HG02840 (cell line): ENCODE results near the gene KHNYN.
"Not testable (repeated sequence)": the region's sequence is repeated elsewhere in the genome, so short reads cannot be mapped to it uniquely, and the experiment has no call there.

ENCODE experiments used
- ATAC-seq: cut with Tn5 transposase; IDR thresholded peaks from one replicate; pipeline ENCODE4 v1.9.1; 2021; ENCODE audit warnings: mild to moderate bottlenecking, moderate library complexity, moderate number of reproducible peaks; ENCODE audit not compliant: unreplicated experiment, low FRiP score

The KHNYN gene

GRCh38 chr14:24465368-24465767 is 35.6 kb downstream of the KHNYN start:
- no peak for ATAC-seq

DNA sequence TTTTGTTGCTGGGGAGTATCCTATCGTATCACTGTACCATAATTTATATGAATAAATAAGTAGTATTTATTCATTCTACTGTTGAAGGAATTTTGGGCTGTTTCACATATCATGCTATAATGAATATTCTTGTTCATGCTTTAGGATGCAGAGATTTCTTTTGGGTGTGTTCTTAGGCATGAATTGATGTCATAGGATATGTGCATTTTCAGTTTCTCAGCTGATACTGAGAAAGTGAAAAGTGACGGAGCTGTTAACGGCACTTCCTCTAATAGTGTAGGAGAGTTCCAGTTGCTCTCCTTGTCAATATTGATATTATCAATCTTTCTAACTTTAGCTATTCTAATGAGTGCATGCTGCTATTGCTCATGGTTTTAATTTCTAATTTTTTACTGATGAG is 36.1 kb downstream of the KHNYN start:
- no peak for ATAC-seq

DNA sequence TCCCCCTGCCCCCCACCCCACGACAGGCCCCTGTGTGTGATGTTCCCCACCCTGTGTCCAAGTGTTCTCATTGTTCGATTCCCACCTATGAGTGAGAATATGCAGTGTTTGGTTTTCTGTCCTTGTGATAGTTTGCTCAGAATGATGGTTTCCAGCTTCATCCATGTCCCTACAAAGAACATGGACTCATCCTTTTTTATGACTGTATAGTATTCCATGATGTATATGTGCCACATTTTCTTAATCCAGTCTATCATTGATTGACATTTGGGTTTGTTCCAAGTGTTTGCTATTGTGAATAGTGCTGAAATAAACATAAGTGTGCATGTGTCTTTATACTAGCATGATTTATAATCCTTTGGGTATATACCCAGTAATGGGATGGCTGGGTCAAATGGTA is 40.7 kb downstream of the KHNYN start:
- not testable (repeated sequence) for ATAC-seq

DNA sequence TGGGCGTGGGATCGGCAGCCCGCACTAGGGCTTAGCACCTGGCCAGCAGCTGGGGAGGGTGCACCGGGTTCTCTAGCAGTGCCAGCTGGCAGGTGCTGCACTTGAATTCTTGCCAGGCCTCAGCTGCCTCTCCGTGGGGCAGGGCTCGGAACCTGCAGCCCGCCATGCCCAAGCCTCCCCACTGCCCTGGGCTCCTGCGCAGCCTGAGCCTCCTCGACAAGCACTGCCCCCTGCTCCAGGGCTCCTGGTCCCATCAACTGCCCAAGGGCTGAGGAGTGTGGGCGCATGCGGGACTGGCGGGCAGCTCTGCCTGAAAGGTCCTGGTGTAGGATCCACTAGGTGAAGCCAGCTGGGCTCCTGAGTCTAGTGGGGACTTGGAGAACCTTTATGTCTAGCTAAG is 43.5 kb downstream of the KHNYN start:
- no peak for ATAC-seq

GRCh38 chr14:24475261-24475660 is 45.5 kb downstream of the KHNYN start:
- no peak for ATAC-seq

GRCh38 chr14:24479999-24480398 is 50.2 kb downstream of the KHNYN start:
- not testable (repeated sequence) for ATAC-seq

DNA sequence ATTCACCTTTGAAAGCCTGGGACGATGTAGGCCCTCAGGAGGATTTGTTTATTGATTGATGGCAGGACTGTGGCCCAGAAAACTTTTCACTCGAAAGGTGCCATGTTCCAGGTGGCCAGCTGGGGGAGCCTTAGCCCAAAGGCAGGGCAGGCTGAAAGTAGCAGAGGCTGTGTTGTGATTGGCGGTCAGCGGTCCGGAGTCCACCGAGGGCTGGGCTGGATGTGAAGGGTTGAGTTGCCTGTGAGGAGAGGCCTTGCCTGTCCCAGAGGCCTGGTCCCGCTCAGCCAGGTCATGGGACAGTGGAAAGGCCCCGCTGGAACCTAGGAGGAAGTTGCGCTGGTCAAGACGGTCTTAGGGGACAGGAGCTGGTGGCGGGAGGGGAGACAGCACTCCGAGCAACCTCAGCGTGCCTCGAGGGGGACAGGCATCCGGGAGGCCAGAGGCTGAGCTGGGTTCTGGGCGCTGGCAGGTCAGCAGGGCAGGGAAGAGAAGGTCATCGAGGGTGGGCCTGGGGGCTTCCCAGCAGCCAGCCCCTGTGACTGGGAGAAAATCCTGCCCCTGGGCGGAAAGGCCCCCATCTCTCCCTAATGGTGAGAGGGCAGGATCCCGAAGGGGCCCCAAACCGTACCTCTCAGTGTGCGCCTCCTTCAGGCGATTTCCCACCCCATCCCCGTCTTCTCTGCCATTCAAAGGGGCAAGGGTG is 52.0 kb downstream of the KHNYN start:
- ATAC-seq: no peak

GRCh38 chr14:24482699-24483303 is 53.0 kb downstream of the KHNYN start:
- not testable (repeated sequence) for ATAC-seq

GRCh38 chr14:24483604-24484252 is 54.0 kb downstream of the KHNYN start:
- no peak for ATAC-seq
